K562 (cell line): ENCODE data around the gene ZNF691. TPM values are rescaled to one million over a fixed set of nuclear protein-coding genes. Genes with fewer than 3 reads are reported as not detected.

Source experiments
- CBX5 ChIP-seq: IDR thresholded peaks from 2 replicates; pipeline ENCODE4 v1.6.1; 2014; ENCODE audit warnings: low read depth, borderline replicate concordance
- EWSR1 ChIP-seq: fragments of 450-650 bp; IDR thresholded peaks from 2 replicates; pipeline ENCODE4 v1.6.1; 2018; ENCODE audit warnings: borderline replicate concordance, mild to moderate bottlenecking, low read depth, moderate library complexity; ENCODE audit not compliant: partially characterized antibody
- FOXP1 ChIP-seq: sonication (generic); formaldehyde crosslinking; IDR thresholded peaks from 2 replicates; pipeline ENCODE4 v1.8.0; 2022; ENCODE audit warnings: mild to moderate bottlenecking, missing genetic modification reagents
- GATAD2B ChIP-seq: fragments of 450-650 bp; IDR thresholded peaks from 2 replicates; pipeline ENCODE4 v1.6.1; 2017; ENCODE audit warnings: mild to moderate bottlenecking, borderline replicate concordance
- RFX7 ChIP-seq: fragments of 250-450 bp; sonication (Bioruptor Pico); IDR thresholded peaks from 2 replicates; pipeline ENCODE4 v1.5.1; 2021; ENCODE audit warnings: mild to moderate bottlenecking
- polyA plus RNA-seq, 8 experiments: library from polyadenylated mRNA; depleted of rRNA in 4 of 8; stranded (reverse) in 5 of 8; unstranded in 3 of 8; fragments of >200 nt; fragmentation: Nextera tagmentation in 2 of 8; fragmentation: Illumina TruSeq in 1 of 8; extraction: Ambion mirVana in 2 of 8; extraction: Trizol in 1 of 8; gene quantifications; 2 replicates each; pipeline versions ENCODE4 v1.2.1 to v1.2.3, GENCODE V29; 2011 to 2014; ENCODE audit warnings: inconsistent platforms in 1 of 8, missing spikeins in 1 of 8
- total RNA-seq, 7 experiments: library from RNA; depleted of rRNA in 6 of 7; stranded (reverse); fragments of >200 nt in 6 of 7; fragmentation: Illumina TruSeq in 2 of 7; extraction: Trizol in 2 of 7; gene quantifications; 2 replicates each; pipeline versions ENCODE4 v1.2.1 to v1.2.3, GENCODE V29; 2011 to 2021; ENCODE audit warnings: low replicate concordance in 1 of 7
- TF ChIP-seq, protein P1 (sequence below): fragments of 450-650 bp; IDR thresholded peaks from 2 replicates; pipeline ENCODE4 v1.6.1; 2017; ENCODE audit warnings: antibody characterized with exemption
- TF ChIP-seq, protein P2 (sequence below): fragments of 450-650 bp; formaldehyde crosslinking; IDR thresholded peaks from 2 replicates; pipeline ENCODE4 v1.4.0; 2020; ENCODE audit warnings: mild to moderate bottlenecking, mixed read lengths
- TF ChIP-seq, protein P3 (sequence below), 2 experiments: fragments of 450-650 bp in 1 of 2; sonication (generic) in 1 of 2; formaldehyde crosslinking in 1 of 2; IDR thresholded peaks; 2 replicates each; pipeline versions ENCODE4 v1.7.1 to v1.9.0; 2016 to 2022; ENCODE audit warnings: inconsistent platforms in 1 of 2, mild to moderate bottlenecking in 1 of 2, missing genetic modification reagents in 1 of 2
- TF ChIP-seq, protein P4 (sequence below): fragments of 250-450 bp; sonication (Bioruptor Pico); IDR thresholded peaks from 2 replicates; pipeline ENCODE4 v1.4.0; 2020; ENCODE audit warnings: mild to moderate bottlenecking

The ZNF691 gene
- total and polyA plus RNA-seq, 9 of the 15 experiments (the other 6 are each of a cell fraction or from before 2014, with no cell fraction given): 10.7 to 30.4 (median 14.8) TPM

DNA sequence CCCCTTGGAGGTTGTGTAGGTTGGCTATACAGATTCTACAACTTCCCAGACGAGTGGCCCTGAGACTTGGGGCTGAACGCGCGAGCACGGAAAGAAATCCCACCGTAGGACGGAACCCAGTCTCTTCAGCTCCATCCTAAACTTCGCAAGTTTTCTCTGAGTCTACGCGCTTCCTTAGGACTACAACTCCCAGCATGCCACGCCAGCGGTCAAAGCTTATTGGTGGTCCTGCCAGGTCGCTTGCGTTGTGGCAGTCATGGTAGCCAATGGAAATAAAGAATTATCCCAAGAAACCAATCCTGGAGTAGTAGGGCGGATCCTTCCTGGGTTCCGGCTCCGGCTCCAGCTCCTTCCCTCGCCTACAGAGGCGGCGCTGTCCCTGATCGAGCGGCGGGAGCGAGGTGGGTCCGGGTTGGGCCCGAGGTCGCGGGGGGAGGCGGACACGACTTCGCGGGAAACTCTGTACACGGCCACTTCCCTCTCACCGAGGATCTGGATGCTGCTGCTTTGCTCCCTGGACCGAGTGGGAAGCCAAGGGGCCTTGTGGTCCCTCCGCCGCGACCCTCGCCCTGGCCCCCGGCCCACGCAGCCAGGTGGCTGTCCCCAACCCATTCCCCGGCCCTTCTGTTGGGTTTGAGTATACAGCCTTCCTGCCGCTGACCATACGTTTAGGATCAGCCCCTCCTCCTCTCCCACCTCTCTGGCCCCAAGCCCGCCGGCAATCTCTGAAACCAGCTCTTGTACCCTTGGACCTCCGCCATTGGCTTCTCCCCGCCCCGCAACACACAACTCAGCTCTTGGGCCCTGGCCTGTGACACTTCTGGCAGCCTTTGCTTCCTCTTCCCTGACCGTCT lies at the start of gene ZNF691 (continued):
- TF ChIP-seq, protein P1, sequence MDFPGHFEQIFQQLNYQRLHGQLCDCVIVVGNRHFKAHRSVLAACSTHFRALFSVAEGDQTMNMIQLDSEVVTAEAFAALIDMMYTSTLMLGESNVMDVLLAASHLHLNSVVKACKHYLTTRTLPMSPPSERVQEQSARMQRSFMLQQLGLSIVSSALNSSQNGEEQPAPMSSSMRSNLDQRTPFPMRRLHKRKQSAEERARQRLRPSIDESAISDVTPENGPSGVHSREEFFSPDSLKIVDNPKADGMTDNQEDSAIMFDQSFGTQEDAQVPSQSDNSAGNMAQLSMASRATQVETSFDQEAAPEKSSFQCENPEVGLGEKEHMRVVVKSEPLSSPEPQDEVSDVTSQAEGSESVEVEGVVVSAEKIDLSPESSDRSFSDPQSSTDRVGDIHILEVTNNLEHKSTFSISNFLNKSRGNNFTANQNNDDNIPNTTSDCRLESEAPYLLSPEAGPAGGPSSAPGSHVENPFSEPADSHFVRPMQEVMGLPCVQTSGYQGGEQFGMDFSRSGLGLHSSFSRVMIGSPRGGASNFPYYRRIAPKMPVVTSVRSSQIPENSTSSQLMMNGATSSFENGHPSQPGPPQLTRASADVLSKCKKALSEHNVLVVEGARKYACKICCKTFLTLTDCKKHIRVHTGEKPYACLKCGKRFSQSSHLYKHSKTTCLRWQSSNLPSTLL: no peak
- TF ChIP-seq, protein P2, sequence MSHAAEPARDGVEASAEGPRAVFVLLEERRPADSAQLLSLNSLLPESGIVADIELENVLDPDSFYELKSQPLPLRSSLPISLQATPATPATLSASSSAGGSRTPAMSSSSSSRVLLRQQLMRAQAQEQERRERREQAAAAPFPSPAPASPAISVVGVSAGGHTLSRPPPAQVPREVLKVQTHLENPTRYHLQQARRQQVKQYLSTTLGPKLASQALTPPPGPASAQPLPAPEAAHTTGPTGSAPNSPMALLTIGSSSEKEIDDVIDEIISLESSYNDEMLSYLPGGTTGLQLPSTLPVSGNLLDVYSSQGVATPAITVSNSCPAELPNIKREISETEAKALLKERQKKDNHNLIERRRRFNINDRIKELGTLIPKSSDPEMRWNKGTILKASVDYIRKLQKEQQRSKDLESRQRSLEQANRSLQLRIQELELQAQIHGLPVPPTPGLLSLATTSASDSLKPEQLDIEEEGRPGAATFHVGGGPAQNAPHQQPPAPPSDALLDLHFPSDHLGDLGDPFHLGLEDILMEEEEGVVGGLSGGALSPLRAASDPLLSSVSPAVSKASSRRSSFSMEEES (CRISPR knock-in tag): no peak
- TF ChIP-seq GATAD2B (no peak), FOXP1 (no peak; the same call in 1 of the 2 replicates), RFX7 (no peak), EWSR1 (no peak), CBX5 (no peak)
- TF ChIP-seq, protein P3, sequence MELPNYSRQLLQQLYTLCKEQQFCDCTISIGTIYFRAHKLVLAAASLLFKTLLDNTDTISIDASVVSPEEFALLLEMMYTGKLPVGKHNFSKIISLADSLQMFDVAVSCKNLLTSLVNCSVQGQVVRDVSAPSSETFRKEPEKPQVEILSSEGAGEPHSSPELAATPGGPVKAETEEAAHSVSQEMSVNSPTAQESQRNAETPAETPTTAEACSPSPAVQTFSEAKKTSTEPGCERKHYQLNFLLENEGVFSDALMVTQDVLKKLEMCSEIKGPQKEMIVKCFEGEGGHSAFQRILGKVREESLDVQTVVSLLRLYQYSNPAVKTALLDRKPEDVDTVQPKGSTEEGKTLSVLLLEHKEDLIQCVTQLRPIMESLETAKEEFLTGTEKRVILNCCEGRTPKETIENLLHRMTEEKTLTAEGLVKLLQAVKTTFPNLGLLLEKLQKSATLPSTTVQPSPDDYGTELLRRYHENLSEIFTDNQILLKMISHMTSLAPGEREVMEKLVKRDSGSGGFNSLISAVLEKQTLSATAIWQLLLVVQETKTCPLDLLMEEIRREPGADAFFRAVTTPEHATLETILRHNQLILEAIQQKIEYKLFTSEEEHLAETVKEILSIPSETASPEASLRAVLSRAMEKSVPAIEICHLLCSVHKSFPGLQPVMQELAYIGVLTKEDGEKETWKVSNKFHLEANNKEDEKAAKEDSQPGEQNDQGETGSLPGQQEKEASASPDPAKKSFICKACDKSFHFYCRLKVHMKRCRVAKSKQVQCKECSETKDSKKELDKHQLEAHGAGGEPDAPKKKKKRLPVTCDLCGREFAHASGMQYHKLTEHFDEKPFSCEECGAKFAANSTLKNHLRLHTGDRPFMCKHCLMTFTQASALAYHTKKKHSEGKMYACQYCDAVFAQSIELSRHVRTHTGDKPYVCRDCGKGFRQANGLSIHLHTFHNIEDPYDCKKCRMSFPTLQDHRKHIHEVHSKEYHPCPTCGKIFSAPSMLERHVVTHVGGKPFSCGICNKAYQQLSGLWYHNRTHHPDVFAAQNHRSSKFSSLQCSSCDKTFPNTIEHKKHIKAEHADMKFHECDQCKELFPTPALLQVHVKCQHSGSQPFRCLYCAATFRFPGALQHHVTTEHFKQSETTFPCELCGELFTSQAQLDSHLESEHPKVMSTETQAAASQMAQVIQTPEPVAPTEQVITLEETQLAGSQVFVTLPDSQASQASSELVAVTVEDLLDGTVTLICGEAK (IDR thresholded peaks at IDR 0.05): peak; percentile 98
- TF ChIP-seq, protein P3 (CRISPR knock-in tag; IDR thresholded peaks at IDR 0.05): no peak
- TF ChIP-seq, protein P4, sequence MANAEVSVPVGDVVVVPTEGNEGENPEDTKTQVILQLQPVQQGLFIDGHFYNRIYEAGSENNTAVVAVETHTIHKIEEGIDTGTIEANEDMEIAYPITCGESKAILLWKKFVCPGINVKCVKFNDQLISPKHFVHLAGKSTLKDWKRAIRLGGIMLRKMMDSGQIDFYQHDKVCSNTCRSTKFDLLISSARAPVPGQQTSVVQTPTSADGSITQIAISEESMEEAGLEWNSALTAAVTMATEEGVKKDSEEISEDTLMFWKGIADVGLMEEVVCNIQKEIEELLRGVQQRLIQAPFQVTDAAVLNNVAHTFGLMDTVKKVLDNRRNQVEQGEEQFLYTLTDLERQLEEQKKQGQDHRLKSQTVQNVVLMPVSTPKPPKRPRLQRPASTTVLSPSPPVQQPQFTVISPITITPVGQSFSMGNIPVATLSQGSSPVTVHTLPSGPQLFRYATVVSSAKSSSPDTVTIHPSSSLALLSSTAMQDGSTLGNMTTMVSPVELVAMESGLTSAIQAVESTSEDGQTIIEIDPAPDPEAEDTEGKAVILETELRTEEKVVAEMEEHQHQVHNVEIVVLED (CRISPR knock-in tag): no peak
